ENCODE data around the gene SERPINB11. TPM values are rescaled to one million over a fixed set of nuclear protein-coding genes. Genes with fewer than 3 reads are reported as not detected.

Gene SERPINB11
- total RNA-seq, 1 experiment from 2014 or later, result not detected

GRCh38 chr18:63681449-63682340 is 21.1 kb upstream of the SERPINB11 start:
- no peak overlapping the region for H3K4me3 ChIP-seq (ENCODE audit: low read depth in 2 of 2, low read length in 2 of 2)
- no peak overlapping the region for H3K27ac ChIP-seq (ENCODE audit: low read length)
- intact Hi-C loops (cut with micrococcal nuclease; ENCODE audit: unreplicated experiment) (no loop called here), in situ Hi-C loops (cut with HindIII; ENCODE audit: low pct_unique_long_range_greater_than_20kb, low sequenced_read_pairs) (no loop called here)
- no peaks in the 10 kb centered on the region for H3K9me3 ChIP-seq (ENCODE audit: control insufficient read depth, insufficient read depth, low read depth, low read length)
- no peaks in the 10 kb centered on the region for H3K27me3 ChIP-seq (ENCODE audit: control insufficient read depth, insufficient read depth, low read length)
- H3K36me3 ChIP-seq (ENCODE audit: control insufficient read depth, insufficient read depth, low read length), result no peaks in the 10 kb centered on the region
- POLR2A ChIA-PET, result no interaction called here
- TF ChIP-seq, protein P1, sequence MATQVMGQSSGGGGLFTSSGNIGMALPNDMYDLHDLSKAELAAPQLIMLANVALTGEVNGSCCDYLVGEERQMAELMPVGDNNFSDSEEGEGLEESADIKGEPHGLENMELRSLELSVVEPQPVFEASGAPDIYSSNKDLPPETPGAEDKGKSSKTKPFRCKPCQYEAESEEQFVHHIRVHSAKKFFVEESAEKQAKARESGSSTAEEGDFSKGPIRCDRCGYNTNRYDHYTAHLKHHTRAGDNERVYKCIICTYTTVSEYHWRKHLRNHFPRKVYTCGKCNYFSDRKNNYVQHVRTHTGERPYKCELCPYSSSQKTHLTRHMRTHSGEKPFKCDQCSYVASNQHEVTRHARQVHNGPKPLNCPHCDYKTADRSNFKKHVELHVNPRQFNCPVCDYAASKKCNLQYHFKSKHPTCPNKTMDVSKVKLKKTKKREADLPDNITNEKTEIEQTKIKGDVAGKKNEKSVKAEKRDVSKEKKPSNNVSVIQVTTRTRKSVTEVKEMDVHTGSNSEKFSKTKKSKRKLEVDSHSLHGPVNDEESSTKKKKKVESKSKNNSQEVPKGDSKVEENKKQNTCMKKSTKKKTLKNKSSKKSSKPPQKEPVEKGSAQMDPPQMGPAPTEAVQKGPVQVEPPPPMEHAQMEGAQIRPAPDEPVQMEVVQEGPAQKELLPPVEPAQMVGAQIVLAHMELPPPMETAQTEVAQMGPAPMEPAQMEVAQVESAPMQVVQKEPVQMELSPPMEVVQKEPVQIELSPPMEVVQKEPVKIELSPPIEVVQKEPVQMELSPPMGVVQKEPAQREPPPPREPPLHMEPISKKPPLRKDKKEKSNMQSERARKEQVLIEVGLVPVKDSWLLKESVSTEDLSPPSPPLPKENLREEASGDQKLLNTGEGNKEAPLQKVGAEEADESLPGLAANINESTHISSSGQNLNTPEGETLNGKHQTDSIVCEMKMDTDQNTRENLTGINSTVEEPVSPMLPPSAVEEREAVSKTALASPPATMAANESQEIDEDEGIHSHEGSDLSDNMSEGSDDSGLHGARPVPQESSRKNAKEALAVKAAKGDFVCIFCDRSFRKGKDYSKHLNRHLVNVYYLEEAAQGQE (IDR thresholded peaks at IDR 0.05; ENCODE audit: insufficient read depth in 1 of 2, low read depth in 2 of 2, low read length in 1 of 2), result no peak
- TF ChIP-seq TCF7L2 (IDR thresholded peaks at IDR 0.05; ENCODE audit: low read depth, low read length), result no peak
- BruUV-seq (replicated peaks), result no TSS peak
- H3K4me1 ChIP-seq (ENCODE audit: control insufficient read depth, insufficient read depth, low read length), result no peaks in the 10 kb centered on the region
- DNase-seq (ENCODE audit: low read depth, low spot score) (no peak), ATAC-seq (no peak)
- CTCF ChIA-PET, result no interaction called here

- no peaks in the 10 kb centered on the region for H3K4me1 ChIP-seq (ENCODE audit: control insufficient read depth, insufficient read depth, low read length)
- ChIA-PET POLR2A (no interaction called here), CTCF (no interaction called here)
- TF ChIP-seq SIN3A (IDR thresholded peaks at IDR 0.05; ENCODE audit: borderline replicate concordance, insufficient read depth, low read depth, low read length), result no peak
- TF ChIP-seq POLR2AphosphoS5 (IDR thresholded peaks at IDR 0.05; ENCODE audit: low read depth, low read length), result no peak
- TF ChIP-seq, protein P2, sequence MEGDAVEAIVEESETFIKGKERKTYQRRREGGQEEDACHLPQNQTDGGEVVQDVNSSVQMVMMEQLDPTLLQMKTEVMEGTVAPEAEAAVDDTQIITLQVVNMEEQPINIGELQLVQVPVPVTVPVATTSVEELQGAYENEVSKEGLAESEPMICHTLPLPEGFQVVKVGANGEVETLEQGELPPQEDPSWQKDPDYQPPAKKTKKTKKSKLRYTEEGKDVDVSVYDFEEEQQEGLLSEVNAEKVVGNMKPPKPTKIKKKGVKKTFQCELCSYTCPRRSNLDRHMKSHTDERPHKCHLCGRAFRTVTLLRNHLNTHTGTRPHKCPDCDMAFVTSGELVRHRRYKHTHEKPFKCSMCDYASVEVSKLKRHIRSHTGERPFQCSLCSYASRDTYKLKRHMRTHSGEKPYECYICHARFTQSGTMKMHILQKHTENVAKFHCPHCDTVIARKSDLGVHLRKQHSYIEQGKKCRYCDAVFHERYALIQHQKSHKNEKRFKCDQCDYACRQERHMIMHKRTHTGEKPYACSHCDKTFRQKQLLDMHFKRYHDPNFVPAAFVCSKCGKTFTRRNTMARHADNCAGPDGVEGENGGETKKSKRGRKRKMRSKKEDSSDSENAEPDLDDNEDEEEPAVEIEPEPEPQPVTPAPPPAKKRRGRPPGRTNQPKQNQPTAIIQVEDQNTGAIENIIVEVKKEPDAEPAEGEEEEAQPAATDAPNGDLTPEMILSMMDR (IDR thresholded peaks at IDR 0.05), result no peak
- TF ChIP-seq TCF7L2 (IDR thresholded peaks at IDR 0.05; ENCODE audit: low read depth, low read length), result no peak
- TF ChIP-seq, protein P1 (IDR thresholded peaks at IDR 0.05; ENCODE audit: insufficient read depth in 1 of 2, low read depth in 2 of 2, low read length in 1 of 2), result no peak
- no TSS peak for BruUV-seq (replicated peaks)
- H3K36me3 ChIP-seq (ENCODE audit: control insufficient read depth, insufficient read depth, low read length), result no peaks in the 10 kb centered on the region
- no peaks in the 10 kb centered on the region for H3K9me3 ChIP-seq (ENCODE audit: control insufficient read depth, insufficient read depth, low read depth, low read length)
- no peak overlapping the region for H3K4me3 ChIP-seq (ENCODE audit: low read depth in 2 of 2, low read length in 2 of 2)
- in situ Hi-C loops (cut with HindIII; ENCODE audit: low pct_unique_long_range_greater_than_20kb, low sequenced_read_pairs) (no loop called here), intact Hi-C loops (cut with micrococcal nuclease; ENCODE audit: unreplicated experiment) (no loop called here)
- no peaks in the 10 kb centered on the region for H3K27me3 ChIP-seq (ENCODE audit: control insufficient read depth, insufficient read depth, low read length)
- H3K27ac ChIP-seq (ENCODE audit: low read length), result no peak overlapping the region
- no peak for DNase-seq (ENCODE audit: low read depth, low spot score)
- no peak for ATAC-seq
Measured at GRCh38 chr18:63683152-63683551, 19.6 kb upstream of the SERPINB11 start.
